Effector CD4-positive, alpha-beta T cell (primary cell): ENCODE measurements around the gene UHRF2.
"Not testable (repeated sequence)": the region's sequence is repeated elsewhere in the genome, so short reads cannot be mapped to it uniquely, and the experiment has no call there.

Experiments used
- DNase-seq: peaks from one replicate; pipeline ENCODE4 v3.0.0-alpha.2; 2020
- total RNA-seq: gene quantifications from one replicate; lab custom pipeline; 2026; lab: John Stamatoyannopoulos, UW

Gene UHRF2, protein sequence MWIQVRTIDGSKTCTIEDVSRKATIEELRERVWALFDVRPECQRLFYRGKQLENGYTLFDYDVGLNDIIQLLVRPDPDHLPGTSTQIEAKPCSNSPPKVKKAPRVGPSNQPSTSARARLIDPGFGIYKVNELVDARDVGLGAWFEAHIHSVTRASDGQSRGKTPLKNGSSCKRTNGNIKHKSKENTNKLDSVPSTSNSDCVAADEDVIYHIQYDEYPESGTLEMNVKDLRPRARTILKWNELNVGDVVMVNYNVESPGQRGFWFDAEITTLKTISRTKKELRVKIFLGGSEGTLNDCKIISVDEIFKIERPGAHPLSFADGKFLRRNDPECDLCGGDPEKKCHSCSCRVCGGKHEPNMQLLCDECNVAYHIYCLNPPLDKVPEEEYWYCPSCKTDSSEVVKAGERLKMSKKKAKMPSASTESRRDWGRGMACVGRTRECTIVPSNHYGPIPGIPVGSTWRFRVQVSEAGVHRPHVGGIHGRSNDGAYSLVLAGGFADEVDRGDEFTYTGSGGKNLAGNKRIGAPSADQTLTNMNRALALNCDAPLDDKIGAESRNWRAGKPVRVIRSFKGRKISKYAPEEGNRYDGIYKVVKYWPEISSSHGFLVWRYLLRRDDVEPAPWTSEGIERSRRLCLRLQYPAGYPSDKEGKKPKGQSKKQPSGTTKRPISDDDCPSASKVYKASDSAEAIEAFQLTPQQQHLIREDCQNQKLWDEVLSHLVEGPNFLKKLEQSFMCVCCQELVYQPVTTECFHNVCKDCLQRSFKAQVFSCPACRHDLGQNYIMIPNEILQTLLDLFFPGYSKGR
- total RNA-seq, result 283 reads per million, percentile 95 among the genes with 10 or more reads in this experiment

DNA sequence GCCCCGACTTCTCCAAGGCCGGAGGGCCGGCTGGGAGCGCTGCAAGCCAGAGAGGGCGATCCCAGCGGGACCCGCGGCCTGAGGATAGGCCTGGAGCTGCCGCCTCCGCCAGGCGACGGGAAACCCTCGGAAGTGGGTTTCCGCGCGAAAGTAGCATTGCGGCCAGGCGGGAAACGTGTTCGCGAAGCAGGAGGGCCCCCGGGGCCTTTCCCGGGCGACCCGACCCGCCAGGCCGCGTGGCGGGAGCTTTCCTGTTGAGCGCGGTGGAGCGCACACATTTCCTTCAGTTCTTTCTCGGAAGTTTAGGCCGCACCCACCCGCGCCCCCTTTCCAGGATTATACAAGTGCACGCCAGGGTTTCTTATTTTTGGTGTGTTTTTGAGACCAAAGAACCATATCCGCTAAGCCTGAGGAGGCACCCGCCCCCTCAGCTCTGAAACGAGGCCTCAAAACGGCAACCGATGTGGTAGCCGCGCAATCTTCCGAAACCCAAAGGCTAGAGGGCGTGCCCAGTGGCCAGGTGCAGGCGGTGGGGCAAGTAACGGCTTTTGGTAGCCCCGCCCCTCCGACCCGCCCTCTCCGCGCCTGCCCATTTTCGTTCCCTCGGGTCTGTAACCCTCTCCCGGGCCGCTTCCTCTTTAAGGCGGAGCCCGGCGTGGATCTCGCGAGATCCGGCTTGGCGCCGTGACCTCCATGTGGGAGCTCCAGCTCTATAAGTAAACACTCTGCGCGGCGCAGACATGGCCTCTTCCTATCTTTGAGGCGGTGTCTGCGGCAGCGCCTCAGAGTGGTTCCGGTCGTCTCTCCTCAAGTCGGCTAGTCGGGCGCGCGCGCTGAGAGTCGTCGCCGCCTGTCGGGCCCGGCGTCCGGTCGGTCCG is at the start of gene UHRF2:
UHRF2 (plus strand) TSS at position 713 of the 878 bp plus-strand sequence. CDS start 292 bp downstream, outside the sequence.
- DNase-seq, result peak; percentile 99

DNA sequence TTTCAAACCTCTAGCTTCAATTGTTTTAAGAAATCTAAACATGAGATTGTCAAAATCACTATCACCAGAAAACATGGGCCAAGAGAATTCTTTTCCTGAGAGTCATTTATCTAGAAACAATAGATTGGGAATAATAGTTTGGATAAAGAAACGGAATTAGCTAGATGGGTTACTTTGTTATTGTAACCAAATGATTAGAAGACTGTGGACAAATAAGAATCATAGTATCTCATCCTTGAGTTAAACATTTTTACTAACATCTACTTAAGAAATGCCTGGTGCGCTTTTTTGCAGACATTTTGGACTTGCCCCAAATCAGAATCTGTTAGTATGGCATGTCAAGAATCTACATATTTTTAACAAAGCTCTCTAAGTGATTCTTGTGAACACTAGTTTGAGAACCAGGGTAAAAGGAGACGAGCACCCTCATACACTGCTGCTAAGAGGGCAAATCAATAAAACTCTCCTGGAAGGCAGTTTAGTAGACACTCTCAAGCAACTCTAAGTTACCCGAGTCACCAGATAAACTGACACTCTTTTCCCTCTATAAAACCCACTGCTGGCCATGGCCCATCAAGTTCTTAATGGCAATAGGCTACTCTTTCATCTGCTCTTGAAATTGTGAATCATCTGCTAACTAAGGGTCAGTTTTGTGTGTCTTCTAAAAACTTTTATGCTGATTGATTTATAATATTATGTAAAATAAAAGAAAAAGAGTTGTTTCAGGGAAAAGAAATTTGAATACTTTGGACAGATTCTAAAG is 45.7 kb upstream of the UHRF2 start:
- DNase-seq, result no peak

DNA sequence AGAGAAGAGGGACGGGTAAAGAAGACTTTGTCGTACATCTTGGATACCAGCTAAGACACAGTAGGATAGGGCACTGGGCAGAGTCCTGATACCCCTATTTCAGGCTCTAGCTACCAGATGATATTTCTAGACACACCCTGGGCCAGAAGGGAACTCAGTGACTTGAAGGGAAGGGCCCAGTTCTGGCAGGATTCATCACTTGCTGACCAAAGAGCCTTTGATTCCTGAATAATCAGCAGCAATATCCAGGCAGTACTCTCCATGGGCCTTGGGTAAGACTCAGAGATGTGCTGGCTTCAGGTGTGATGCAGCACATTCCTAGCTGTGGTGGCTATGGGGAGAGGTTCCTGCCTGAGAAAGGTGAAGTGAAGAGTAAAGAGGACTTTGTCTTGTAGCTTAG is 44.2 kb upstream of the UHRF2 start:
- DNase-seq, result no peak

DNA sequence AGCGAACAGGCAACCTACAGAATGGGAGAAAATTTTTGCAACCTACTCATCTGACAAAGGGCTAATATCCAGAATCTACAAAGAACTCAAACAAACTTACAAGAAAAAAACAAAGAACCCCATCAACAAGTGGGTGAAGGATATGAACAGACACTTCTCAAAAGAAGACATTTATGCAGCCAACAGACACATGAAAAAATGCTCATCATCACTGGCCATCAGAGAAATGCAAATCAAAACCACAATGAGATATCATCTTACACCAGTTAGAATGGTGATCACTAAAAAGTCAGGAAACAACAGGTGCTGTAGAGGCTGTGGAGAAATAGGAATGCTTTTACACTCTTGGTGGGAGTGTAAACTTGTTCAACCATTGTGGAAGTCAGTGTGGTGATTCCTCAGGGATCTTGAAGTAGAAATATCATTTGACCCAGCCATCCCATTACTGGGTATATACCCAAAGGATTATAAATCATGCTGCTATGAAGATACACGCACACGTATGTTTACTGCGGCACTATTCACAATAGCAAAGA is 31.5 kb upstream of the UHRF2 start:
- DNase-seq, result not testable (repeated sequence)

DNA sequence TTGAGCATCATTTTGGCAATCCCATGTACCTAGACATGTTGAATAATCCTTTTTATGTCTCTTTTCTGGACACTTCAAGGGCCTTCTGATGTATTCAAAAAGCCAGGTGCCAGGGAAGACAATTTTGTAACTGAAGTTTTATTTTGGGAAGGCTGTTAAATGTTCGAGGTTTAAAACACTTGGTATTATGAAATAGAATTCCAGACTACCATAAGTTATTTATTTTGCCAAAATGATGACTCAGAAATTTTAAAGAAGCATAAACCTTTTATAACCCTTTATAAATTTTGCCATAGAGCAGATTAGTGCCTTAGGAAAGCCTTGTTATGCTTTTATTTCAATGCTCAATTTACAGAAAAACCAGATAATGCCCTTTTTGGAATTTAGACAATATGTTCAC is 30.3 kb upstream of the UHRF2 start:
- DNase-seq, result no peak

DNA sequence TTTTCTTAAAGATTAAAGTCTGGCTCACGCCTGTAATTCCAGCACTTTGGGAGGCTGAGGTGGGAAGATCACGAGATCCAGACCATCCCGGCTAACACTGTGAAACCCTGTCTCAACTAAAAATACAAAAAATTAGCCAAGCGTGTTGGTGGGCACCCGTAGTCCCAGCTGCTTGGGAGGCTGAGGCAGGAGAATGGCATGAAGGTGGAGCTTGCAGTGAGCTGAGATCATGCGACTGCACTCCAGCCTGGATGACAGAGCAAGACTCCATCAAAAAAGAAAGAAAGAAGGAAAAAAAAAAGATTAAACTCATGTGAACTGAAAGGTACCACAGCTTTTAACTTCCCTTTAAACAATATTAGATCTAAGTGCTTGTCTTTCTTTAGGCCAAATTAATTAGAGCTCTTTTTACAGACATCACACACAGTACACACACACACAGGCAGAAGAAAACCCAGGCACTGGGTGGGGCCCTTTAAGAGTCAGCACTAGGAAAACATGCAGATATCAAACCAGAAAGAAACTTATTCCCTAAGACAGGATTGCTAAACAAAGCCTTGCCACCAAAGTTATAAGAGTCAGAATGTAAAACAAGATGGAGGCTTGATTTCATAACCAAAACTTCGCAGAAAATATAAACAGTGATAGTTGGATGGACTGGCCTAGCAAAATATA is 29.3 kb upstream of the UHRF2 start:
- no peak for DNase-seq

DNA sequence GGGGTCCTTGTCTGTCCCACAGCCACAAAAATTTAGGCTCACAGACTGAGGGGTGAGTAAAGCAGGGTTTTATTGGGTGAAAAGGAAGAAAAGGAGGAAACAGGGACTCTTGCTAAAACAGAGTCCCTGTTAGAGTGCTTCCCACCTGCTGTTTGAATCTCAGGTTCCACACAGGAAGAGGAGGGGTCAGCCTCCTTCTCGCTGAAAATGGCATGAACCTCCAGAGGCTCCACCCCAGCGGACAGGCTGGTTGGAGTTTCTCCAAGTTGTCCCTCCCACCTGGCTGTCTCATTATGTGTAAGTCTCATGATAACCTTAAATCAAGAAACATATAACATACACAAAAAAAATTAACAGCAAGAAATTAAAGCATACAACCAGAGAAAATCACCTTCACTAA is 28.3 kb upstream of the UHRF2 start:
- DNase-seq, result no peak

DNA sequence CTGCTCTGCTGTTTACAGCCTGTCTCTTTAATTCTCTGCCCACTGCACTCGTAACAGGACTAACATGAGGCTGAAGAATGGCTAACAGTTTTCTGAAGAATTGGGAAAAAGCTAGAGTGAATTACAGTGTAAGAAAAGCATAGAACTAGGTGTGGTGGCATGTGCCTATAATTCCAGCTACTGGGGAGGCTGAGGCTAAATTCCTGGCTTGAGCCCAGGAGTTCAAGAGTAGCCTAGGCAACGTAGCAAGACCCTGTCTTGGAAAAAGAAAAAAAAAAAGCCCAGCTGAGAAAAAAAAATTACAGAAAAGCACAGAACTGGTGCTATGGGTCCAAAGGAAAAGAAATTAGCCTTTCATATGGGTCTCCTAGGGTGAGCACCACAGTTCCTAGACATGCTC is 13.9 kb upstream of the UHRF2 start:
- DNase-seq, result no peak

DNA sequence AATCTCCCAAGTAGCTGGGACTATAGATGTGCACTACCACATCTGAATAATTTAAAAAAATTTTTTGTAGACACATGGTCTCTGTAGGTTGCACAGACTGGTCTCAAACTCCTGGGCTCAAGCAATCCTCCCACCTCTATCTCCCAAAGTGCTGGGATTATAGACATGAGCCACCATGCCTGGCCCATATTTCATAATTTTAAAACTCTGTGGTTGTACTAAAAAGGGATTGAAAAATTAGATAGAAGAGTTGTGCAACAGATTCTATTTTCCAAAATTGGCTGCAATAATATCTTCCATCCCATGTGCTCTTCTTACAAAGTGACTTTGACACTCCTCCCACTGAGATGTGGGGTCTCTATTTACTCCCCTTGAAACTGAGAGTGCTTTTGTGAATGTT is 7.6 kb upstream of the UHRF2 start:
- no peak for DNase-seq

DNA sequence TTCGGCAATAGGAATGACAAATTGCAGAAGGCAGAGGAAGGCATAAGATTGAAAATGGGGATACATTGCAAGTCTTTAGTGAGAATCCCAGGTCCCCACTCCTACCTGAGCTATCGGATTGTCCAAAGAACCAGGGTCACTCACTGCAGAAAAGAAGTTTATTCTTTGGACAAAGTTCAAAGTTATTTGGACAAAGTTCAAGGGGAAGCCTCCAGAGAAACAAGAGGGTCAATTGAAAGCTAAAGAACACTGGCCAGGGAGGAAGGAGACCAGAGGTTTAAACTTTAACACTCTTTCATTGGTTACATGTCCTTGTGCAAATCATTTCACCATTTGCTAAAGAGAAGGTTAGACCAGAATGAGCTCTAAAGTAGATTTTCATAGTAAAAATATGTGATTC is 5.2 kb upstream of the UHRF2 start:
- DNase-seq, result no peak

DNA sequence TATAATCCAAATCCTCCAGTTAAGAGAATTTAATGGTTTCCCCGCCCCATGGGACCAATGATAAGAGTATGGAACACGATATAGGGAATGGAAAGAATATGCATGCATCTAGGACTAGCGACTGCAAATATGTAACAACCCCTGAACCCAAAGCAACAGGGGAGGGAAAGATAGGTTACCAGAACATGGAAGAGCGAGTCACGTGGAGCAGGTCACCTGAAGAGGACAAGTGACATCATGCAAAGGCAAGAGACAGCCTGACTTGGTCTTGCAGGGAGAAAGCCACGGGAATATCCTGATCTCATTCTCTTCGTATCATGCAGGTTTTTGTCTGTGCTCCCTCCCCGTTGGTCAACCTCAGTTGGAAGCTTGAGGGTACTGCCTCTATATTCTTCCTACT is 4.7 kb upstream of the UHRF2 start:
- no peak for DNase-seq

DNA sequence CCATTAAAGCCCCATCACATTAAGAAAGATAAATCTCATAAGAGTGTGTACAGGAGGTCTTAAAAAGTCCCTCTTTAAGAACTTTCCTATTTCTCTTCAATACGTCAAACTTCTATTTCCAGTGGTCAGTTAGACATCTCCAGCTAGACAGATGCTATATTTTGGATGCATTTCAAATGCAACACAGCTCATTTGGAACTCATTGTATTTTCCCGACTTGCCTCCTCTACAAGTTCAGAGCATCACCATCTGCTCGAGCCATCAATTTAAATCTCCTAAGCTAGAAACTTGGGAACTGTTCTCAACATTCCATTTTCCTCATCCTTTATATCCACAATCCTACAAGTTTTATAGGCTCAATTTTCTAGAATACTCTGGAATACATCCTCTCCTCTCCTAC is 3.2 kb upstream of the UHRF2 start:
- DNase-seq, result no peak

DNA sequence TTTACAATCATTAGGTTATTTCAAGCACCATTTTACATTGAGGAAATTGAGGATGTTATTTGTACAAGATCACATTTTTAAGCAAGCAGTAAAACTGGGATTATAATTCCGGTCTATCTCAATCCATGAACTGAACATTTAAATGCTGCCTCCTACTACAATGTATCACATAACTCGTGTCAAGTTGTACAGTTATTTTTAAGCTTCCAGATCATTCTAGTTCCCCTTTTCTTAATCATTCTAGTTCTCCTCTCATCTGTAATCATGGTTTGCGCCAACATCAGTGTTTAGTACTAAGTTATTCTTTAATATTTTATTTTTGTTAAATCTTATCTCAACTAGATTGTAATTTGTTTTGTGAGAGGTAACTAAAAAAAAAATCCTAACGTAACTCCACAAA is 2.4 kb upstream of the UHRF2 start:
- no peak for DNase-seq

DNA sequence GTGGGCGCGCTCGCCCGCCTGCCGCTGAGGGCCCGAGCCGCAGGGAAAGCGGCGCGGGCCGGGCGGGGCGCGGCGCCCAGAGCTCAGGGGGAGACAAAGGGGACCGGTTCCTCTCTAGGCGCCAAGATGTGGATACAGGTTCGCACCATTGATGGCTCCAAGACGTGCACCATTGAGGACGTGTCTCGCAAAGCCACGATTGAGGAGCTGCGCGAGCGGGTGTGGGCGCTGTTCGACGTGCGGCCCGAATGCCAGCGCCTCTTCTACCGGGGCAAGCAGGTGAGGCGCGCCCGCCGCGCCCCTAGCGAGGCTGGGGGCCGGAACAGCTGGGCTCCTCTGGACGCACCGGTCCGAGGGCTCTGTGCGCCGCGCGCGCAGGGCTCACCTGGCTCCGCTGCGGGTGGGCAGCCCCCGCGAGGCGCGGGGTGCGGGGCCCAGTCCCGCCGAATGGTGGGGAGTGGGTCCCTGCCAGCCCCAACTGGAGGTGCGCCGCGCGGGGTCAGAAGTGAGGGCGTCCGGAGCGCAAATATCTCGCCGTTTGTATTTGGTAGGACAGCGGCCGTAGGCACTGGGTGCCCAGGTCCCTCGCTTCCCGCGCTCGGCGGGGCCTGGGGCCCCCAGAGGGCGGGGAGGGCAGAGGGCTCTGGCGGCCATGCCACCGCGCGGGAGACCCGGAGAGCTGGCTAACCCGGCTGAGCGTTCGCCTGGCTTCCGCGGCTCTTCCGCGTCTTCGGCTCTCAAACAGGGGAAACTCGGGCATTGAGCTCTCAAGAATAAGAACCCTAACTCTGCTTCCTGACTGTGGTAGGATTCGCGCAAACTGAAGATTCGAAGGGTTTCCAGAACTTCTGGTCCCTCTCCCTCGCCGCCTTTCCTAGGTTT is 607 bp downstream of the UHRF2 start:
- peak; percentile 36 for DNase-seq

DNA sequence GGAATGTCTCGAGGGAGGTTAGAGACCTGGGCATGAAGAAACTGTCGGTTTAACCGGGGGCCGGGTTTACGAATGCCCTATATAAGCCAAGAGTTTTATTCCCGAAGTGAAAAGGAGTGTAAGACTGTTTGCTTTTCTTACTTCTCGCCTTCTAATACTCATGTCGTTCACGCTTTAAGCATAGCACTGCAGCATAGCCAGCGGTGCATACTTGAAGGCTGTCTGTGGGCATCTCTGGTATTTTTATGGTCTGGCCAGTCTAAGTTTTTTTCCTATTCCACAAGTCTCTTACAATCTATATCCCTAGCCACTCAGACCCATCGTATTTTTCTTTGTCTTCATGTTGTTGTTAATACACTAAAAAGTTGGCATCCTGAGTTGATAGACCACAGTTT is 1.2 kb downstream of the UHRF2 start:
- DNase-seq, result no peak

DNA sequence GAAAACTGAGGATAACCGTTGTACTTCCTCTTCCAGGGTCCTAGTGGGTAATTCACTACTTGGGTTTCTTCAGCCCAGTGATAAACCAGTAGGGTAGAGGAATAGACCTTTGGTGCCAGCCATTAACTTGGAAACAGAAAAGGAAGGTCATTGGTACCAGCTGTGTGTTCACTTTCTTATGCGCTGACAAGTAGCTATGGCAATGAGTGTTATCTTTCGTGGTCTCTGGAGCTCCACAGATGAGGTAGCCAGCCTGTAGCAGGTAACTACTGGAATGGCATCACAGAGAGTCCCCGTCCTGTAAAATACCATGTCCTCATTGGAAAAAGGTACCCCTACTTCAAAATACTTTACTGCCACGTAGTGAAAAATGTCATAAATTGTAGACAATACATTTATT is 2.3 kb downstream of the UHRF2 start:
- DNase-seq, result no peak

DNA sequence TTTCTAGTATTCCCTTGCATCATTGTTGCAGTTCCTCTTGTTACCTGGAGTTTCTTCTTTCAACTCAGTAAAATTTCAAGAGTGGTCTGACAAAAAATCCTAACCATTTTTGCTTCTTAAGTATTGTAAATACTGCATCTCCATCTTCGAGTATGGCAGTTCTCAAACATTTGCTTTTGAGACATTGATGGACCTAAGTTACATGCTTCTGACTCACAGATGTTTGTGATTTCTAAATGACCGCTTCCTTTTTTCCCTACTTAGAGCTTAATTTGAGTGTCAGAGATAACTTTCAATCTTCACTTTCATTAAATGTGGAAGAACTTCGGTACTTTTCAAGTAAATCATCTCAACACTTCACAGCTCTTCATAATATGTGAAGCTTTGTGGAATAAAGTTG is 4.2 kb downstream of the UHRF2 start:
- DNase-seq, result no peak

DNA sequence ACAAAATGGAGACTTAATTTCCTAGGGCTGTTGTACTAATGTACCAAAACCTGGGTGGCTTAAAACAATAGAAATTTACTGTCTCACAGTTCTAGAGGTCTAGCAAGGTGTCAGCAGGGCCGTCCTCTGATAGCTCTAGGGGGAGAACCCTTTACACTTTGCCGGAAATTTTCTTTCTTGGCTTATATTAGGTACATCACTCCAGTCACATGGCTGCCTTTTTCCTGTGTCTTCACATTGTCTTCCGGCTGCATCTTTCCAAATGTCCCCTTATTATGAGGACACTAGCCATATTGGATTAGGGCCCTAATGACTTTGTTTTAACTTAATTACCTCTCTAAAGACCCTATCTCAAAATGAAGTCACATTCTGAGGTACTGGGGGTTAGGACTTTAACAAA is 5.8 kb downstream of the UHRF2 start:
- DNase-seq, result no peak

DNA sequence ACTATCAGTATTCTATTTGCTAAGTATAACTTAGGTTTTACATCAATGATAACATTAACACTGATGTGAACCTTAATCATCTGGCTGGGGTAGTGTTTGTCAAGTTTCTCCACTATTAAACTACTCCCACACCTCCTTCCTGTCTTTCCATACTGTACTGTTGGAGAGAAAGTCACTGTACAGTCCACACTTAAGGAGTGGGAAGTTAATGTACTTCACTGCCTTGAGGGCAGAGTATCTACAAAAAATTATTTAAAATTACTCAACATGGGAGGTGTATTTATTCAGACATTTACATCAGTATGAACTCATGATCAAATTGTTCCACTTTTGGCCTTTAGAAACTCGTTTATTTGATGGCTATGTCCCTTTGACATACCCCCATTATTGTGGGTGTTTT is 11.9 kb downstream of the UHRF2 start:
- no peak for DNase-seq

DNA sequence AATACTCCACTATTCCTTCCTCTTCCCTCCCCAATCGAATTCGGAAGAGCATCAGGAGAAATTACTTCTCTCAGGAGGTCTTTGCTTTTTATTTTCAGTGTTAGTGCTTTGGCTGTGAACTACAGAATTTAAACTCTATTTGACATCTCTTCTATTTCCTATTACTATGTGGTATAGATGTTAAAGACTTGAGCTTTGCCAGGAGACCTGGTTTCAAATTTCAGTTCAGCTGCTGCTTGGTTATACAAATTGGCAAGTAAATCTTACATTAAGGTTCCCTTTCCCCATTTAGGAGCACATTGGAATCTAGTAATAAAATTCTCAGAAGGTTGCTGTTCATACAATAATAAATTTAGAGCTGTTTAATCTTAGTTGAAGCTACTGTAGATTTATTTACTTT is 13.1 kb downstream of the UHRF2 start:
- DNase-seq, result no peak
